Renal pelvis (tissue), 4 donors: Measurements from ENCODE around the gene PLA2G2A. TPM values are rescaled to one million over a fixed set of nuclear protein-coding genes. Genes with fewer than 3 reads are reported as not detected.
"Not testable (repeated sequence)": the region's sequence is repeated elsewhere in the genome, so short reads cannot be mapped to it uniquely, and the experiment has no call there.

Experiments used
- DNase-seq: peaks from one replicate; pipeline ENCODE4 v3.0.0-alpha.2; 2013
- polyA plus RNA-seq, 3 donors: library from polyadenylated mRNA; unstranded; fragments of 120-200 nt; gene quantifications; one replicate each; pipeline ENCODE4 v1.2.1, GENCODE V29; 2013; ENCODE audit not compliant: insufficient read length in 3 of 3

Gene PLA2G2A
- polyA plus RNA-seq, 3 donors, result 0.23 TPM; not detected in 2

DNA sequence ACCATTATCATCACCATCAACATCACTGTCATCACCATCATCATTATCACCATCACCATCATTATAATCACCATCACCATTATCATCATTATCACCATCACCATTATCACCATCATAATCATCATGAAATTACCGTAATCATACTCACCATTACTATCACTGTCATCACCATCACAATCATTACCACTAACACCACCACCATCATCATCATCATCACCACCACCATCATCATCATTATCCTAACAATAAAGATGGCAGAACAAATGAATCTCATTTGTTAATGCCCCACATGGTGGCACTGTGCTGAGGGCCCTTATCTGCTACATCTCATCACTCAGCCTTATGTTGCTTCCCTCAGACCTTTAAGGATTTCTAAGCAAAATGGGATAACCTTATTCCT lies 46.6 kb downstream of the PLA2G2A start:
- DNase-seq, result no peak

DNA sequence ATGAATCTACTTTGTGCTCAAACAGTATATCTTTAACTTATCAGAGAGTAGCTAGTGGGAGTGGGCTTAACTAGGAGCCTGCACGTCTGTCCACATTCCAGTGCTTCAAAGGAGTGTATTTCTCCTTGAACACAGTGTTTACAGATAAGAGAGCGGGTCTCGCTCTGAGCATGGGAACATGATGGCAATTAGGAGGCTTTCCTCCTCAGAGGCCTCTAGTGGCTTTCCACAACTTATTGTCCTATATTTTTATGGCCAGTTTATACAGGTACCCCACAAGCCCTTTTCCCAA lies 52.3 kb downstream of the PLA2G2A start:
- not testable (repeated sequence) for DNase-seq

DNA sequence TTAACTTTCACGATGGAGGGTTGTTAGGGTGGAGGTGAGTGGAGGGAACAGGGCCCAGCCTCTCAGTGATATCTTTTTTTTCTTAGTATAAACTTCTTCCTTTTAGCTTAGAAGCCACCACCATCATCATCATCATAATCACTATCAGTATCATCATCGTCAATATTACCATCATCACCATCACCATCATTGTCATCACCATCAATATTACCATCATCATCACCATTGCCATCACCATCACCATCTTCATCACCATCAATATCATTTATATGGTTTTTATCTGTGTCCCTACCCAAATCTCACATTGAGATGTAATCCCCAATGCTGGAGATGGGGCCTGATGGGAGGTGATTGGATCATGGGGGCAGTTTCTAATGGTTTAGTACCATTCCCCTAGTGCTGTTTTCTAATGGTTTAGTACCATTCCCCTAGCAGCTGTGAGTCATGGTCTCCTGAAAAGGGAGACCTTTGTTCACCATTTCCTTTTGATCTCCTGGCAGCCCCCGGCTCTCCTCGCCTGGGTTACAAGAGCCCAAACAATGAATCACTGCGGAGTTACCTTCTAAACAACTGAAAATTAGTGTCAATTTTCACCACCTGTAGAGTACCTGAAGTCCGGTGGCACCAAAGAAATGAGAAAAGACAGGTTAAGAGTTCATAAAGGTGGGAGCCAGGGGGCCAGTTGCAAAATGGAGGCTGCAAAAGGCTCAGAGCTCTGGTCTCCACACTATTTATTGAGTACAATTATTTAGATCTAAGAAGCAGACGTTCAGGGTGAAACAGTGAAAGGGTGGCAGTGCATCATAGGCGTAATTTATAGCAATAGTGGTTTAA lies 52.9 kb downstream of the PLA2G2A start:
- DNase-seq, result no peak

Other genes starting within 250 kb of the PLA2G2A start
- gene TMCO4, start 179.7 kb downstream of the PLA2G2A start, polyA plus RNA-seq, result 10 to 100 TPM; 19.0 to 21.5 (median 21.3) TPM
- under 1 TPM; 0.27 to 0.51 (median 0.36) TPM for gene RNF186, start 164.3 kb downstream of the PLA2G2A start, polyA plus RNA-seq
- 10 to 100 TPM; 13.7 to 33.7 (median 21.8) TPM for gene OTUD3, start 97.2 kb downstream of the PLA2G2A start, polyA plus RNA-seq
- gene PLA2G2E, start 56.0 kb downstream of the PLA2G2A start, polyA plus RNA-seq, result not detected
- gene PLA2G5, start 90.6 kb upstream of the PLA2G2A start, polyA plus RNA-seq, result not detected
- gene PLA2G2D, start 139.9 kb upstream of the PLA2G2A start, polyA plus RNA-seq, result under 1 TPM in 1 of 3 donors, not detected in 2; 0.04 TPM
- gene PLA2G2F, start 159.7 kb upstream of the PLA2G2A start, polyA plus RNA-seq, result under 1 TPM; 0.40 to 0.64 (median 0.44) TPM
- gene UBXN10, start 206.5 kb upstream of the PLA2G2A start, polyA plus RNA-seq, result 1 to 10 TPM; 6.0 to 6.8 (median 6.5) TPM
- gene PLA2G2C, start 206.9 kb upstream of the PLA2G2A start, polyA plus RNA-seq, result under 1 TPM in 2 of 3 donors, not detected in 1; 0.12 to 0.14 TPM